ENCODE results near the gene MYO5B.

The MYO5B gene

DNA sequence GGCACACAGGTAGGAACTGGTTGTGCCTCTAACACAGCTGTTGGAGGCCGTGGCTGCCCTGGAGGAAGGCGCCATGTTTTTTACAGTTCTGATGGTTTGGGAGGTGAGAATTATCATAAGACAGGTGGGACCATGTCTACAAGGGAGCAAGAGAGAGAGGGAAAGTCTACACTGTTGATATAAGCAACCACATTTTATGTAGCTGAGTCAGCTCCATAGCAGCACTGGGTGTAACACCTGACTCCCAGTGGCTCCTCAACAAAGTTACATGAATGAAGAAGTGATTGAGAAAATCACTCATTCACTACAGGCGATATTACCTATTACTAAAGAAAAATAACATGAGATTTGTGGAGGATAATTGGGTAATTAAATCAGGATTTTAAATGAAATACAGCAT lies 340.3 kb downstream of the MYO5B start:
- no peaks in the 10 kb centered on the region for H3K4me1 Mint-ChIP-seq
- no peak for TF ChIP-seq CTCF (IDR thresholded peaks at IDR 0.05; ENCODE audit: unreplicated experiment in 3 of 3)
- H3K36me3 Mint-ChIP-seq (ENCODE audit: low read depth), result no peaks in the 10 kb centered on the region
- no peaks in the 10 kb centered on the region for H3K9me3 Mint-ChIP-seq
- H3K27me3 Mint-ChIP-seq (ENCODE audit: low read depth), result peaks cover 10% of the 10 kb centered on the region
- no peak overlapping the region for H3K4me3 Mint-ChIP-seq
- H3K27ac Mint-ChIP-seq, result no peak overlapping the region

DNA sequence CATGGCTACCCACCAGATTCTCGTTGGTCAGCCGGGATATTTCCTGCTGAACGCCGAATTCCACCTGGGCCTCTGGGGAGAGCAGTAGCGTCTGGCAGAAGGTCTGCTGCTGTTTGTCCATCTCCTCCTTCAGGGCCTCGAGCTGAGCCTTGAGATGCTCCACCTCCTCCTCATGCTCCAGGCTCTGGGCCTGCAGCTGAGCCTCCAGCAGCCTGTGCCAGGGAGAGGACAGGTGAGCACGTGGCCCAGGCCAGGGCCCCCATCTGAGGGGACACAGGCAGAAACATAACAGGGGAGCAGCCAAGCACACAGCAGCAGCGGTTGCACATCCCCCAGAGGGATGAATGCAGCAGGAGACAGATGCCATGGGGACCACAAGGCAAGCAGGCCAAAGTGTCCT lies 341.5 kb downstream of the MYO5B start:
- H3K27ac Mint-ChIP-seq, result no peak overlapping the region
- no peak for TF ChIP-seq CTCF (IDR thresholded peaks at IDR 0.05; ENCODE audit: unreplicated experiment in 3 of 3)

DNA sequence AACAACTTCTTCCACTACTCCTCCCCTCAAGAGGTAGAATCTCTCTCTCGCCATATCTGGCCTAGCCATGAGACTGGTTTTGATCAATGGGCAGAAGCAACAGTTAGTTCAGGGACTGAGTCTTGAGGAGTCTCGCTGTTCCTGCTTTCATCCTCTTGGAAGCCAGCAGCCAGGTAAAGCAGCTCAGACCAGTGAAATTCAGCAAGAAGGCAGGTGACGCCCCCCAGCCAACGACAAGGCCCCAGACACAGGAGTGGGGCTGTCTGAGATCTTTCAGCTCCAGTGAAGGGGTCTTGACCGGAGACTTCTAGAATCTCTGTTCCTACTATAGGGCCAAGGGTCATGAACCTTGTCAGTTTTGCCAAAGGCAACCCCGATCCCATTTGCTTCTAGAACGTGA lies 341.9 kb downstream of the MYO5B start:
- Mint-ChIP-seq H3K4me1 (no peaks in the 10 kb centered on the region), H3K4me3 (no peak overlapping the region), H3K27ac (no peak overlapping the region), H3K36me3 (ENCODE audit: low read depth) (no peaks in the 10 kb centered on the region), H3K9me3 (no peaks in the 10 kb centered on the region), H3K27me3 (ENCODE audit: low read depth) (peaks cover 9% of the 10 kb centered on the region)
- no peak for TF ChIP-seq CTCF (IDR thresholded peaks at IDR 0.05; ENCODE audit: unreplicated experiment in 3 of 3)

More for the DNA sequence above, 341.5 kb downstream of the MYO5B start:
- Mint-ChIP-seq H3K4me1 (no peaks in the 10 kb centered on the region), H3K4me3 (no peak overlapping the region), H3K36me3 (ENCODE audit: low read depth) (no peaks in the 10 kb centered on the region), H3K9me3 (no peaks in the 10 kb centered on the region), H3K27me3 (ENCODE audit: low read depth) (peaks cover 7% of the 10 kb centered on the region)

DNA sequence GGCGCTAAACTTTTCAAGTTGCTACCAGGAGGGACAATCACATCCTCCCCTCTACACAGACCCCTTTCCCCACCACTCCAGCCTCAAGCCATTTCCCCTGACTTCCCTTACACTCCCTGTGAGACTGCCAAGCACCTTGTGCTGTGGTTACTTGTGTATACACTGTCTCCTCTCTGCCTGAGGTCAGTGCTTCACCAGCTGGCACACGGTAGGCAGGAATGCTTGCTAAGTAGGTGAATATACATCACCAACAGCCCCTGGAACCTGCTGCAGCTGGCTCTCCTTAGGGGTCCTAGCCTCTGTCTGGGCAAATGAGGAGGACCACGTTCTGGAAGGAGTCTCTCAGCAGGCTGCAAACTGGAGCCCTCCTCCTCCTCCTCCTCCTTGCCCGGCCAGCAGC lies 343.3 kb downstream of the MYO5B start:
- peaks cover 2% of the 10 kb centered on the region for H3K4me1 Mint-ChIP-seq
- H3K27me3 Mint-ChIP-seq (ENCODE audit: low read depth), result peaks cover 3% of the 10 kb centered on the region
- H3K36me3 Mint-ChIP-seq (ENCODE audit: low read depth), result no peaks in the 10 kb centered on the region
- no peak for TF ChIP-seq CTCF (IDR thresholded peaks at IDR 0.05; ENCODE audit: unreplicated experiment in 3 of 3)
- no peaks in the 10 kb centered on the region for H3K9me3 Mint-ChIP-seq
- no peak overlapping the region for H3K4me3 Mint-ChIP-seq
- H3K27ac Mint-ChIP-seq, result no peak overlapping the region

DNA sequence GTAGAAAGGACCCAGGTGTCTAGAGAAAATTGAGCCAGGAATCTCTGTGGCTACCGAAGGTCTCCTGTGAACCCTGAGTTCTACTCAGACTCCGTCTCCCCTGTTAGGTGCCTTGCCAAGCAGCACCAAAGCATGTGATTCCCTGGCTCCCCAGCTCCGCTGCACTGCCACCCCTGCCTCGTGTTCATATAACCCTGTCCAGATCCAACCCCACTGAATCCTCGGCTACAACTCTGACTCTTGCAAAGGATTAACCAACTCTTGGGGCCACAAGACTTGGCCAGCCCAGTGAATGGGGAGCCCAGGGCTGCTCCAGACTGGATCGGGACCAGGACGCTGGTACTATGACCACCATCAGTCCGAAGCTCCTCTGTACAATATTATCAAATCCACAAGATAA lies 344.3 kb downstream of the MYO5B start:
- Mint-ChIP-seq H3K4me1 (peaks cover 8% of the 10 kb centered on the region), H3K27ac (no peak overlapping the region), H3K9me3 (no peaks in the 10 kb centered on the region), H3K36me3 (ENCODE audit: low read depth) (no peaks in the 10 kb centered on the region), H3K4me3 (no peak overlapping the region), H3K27me3 (ENCODE audit: low read depth) (peaks cover 3% of the 10 kb centered on the region)
- TF ChIP-seq CTCF (IDR thresholded peaks at IDR 0.05; ENCODE audit: unreplicated experiment in 3 of 3), result no peak

GRCh38 chr18:49849331-49850217 lies 345.4 kb downstream of the MYO5B start:
- H3K27me3 Mint-ChIP-seq (ENCODE audit: low read depth), result peaks cover 3% of the 10 kb centered on the region
- no peak overlapping the region for H3K4me3 Mint-ChIP-seq
- peaks cover 19% of the 10 kb centered on the region for H3K4me1 Mint-ChIP-seq
- no peak overlapping the region for H3K27ac Mint-ChIP-seq
- H3K9me3 Mint-ChIP-seq, result no peaks in the 10 kb centered on the region
- H3K36me3 Mint-ChIP-seq (ENCODE audit: low read depth), result no peaks in the 10 kb centered on the region
- TF ChIP-seq CTCF (IDR thresholded peaks at IDR 0.05; ENCODE audit: unreplicated experiment in 3 of 3), result no peak
